Colonic mucosa (tissue), 4 donors: ENCODE measurements around the gene GNA12. TPM values are rescaled to one million over a fixed set of nuclear protein-coding genes. Genes with fewer than 3 reads are reported as not detected.

Experiments used
- DNase-seq: peaks from one replicate; pipeline ENCODE4 v3.0.0-alpha.2; 2020
- H3K27ac ChIP-seq: fragments of 200-600 bp; one replicate; pipeline ENCODE4 v1.8.0; 2021
- H3K27me3 ChIP-seq: fragments of 200-600 bp; one replicate; pipeline ENCODE4 v1.8.0; 2021
- H3K36me3 ChIP-seq: fragments of 200-600 bp; one replicate; pipeline ENCODE4 v1.8.0; 2021
- H3K4me1 ChIP-seq: fragments of 200-600 bp; one replicate; pipeline ENCODE4 v1.8.0; 2021; ENCODE audit warnings: mild to moderate bottlenecking
- H3K4me3 ChIP-seq: fragments of 200-600 bp; one replicate; pipeline ENCODE4 v1.8.0; 2021
- H3K9ac ChIP-seq, 2 donors: one replicate each; pipeline ENCODE4 v1.7.0; 2013; ENCODE audit warnings: control low read depth in 2 of 2, low read depth in 2 of 2, low read length in 2 of 2
- H3K9me3 ChIP-seq: fragments of 200-600 bp; one replicate; pipeline ENCODE4 v1.8.0; 2021
- intact Hi-C: fragments of 100-400 bp; cut with DNase I; formaldehyde crosslinking; loops from one replicate; pipeline ENCODE4 v1.14.1; 2022
- total RNA-seq, 2 donors: library from RNA; stranded (reverse); fragmentation: NEBNext Ultra II Directional in 1 of 2; extraction: Animal tissue kit (Norgen Biotek cat#: 25700) in 1 of 2; gene quantifications; one replicate each; pipeline ENCODE4 v1.2.1, GENCODE V29; 2021
- TF ChIP-seq, protein P1 (sequence below): fragments of 200-600 bp; IDR thresholded peaks from one replicate; pipeline ENCODE4 v1.8.0; 2022; ENCODE audit warnings: antibody characterized with exemption, mild to moderate bottlenecking
- donor health status: healthy.
- donor health status: DM: no; HTN: no; CAD: no.
- donor health status: DM: no; HTN: no; CAD: no.

Gene GNA12
- total RNA-seq, 2 donors from 2014 or later: 19.7 to 24.8 TPM

DNA sequence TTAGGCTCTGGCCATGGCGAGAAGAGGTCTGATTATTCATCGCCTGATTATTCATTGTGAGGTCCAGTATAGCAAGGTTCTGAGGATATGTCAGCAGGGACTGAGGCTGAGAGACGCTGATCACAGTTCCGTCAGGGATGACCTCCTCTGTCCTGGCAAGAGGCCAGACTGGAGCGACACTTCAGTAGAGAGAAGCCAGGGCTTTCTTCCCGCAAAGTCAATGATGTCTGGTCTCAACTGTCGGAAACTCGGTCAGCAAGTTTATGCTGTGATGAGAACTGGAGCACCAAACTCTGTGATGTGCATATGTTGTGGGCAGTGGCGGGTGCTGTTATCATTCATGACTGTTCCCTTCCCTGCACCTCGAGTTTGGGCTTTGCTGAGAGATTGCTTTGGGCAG, 29.0 kb upstream of the GNA12 start:
- Histone ChIP-seq H3K27ac (no peak overlapping the region), H3K9ac (no peak overlapping the region), H3K9me3 (no peaks in the 10 kb centered on the region), H3K4me3 (no peak overlapping the region), H3K4me1 (no peaks in the 10 kb centered on the region), H3K27me3 (no peaks in the 10 kb centered on the region), H3K36me3 (no peaks in the 10 kb centered on the region)
- TF ChIP-seq, protein P1, sequence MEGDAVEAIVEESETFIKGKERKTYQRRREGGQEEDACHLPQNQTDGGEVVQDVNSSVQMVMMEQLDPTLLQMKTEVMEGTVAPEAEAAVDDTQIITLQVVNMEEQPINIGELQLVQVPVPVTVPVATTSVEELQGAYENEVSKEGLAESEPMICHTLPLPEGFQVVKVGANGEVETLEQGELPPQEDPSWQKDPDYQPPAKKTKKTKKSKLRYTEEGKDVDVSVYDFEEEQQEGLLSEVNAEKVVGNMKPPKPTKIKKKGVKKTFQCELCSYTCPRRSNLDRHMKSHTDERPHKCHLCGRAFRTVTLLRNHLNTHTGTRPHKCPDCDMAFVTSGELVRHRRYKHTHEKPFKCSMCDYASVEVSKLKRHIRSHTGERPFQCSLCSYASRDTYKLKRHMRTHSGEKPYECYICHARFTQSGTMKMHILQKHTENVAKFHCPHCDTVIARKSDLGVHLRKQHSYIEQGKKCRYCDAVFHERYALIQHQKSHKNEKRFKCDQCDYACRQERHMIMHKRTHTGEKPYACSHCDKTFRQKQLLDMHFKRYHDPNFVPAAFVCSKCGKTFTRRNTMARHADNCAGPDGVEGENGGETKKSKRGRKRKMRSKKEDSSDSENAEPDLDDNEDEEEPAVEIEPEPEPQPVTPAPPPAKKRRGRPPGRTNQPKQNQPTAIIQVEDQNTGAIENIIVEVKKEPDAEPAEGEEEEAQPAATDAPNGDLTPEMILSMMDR: no peak
- intact Hi-C loops: no loop called here
- DNase-seq: no peak

GRCh38 chr7:2872296-2872874, 28.3 kb upstream of the GNA12 start:
- intact Hi-C loops: no loop called here
- no peak for DNase-seq
- no peak overlapping the region for H3K4me3 ChIP-seq
- H3K9ac ChIP-seq: no peak overlapping the region
- H3K27ac ChIP-seq: no peak overlapping the region
- no peaks in the 10 kb centered on the region for H3K9me3 ChIP-seq
- TF ChIP-seq, protein P1: no peak
- no peaks in the 10 kb centered on the region for H3K36me3 ChIP-seq
- no peaks in the 10 kb centered on the region for H3K27me3 ChIP-seq
- H3K4me1 ChIP-seq: no peaks in the 10 kb centered on the region

DNA sequence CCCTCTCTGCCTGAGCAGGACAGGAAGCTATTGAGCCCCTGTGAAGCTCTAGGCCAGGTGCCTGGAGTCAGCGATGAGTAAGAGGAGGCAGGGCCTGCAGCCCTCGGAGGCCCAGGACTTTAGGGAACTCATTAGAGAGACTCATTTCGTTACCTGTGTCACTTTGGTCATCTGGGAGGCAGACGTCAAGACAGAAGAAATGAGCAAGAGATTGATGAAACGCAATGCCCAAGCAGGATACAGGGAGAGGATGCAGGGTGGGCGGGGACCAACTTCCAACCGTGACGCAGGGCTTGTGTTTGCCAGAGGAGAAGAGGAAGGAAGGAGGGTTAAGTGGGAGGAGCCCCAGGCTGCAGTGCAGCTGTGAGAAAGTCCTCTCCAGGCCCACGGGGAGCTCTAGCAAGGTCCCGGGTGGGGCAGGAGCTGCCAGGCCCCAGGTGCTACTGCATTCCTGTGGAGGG, 26.4 kb upstream of the GNA12 start:
- Histone ChIP-seq H3K27ac (no peak overlapping the region), H3K27me3 (no peaks in the 10 kb centered on the region), H3K4me3 (no peak overlapping the region), H3K4me1 (no peaks in the 10 kb centered on the region), H3K9ac (no peak overlapping the region), H3K9me3 (no peaks in the 10 kb centered on the region), H3K36me3 (no peaks in the 10 kb centered on the region)
- TF ChIP-seq, protein P1: no peak
- peak; percentile 67 for DNase-seq
- intact Hi-C loops: no loop called here

DNA sequence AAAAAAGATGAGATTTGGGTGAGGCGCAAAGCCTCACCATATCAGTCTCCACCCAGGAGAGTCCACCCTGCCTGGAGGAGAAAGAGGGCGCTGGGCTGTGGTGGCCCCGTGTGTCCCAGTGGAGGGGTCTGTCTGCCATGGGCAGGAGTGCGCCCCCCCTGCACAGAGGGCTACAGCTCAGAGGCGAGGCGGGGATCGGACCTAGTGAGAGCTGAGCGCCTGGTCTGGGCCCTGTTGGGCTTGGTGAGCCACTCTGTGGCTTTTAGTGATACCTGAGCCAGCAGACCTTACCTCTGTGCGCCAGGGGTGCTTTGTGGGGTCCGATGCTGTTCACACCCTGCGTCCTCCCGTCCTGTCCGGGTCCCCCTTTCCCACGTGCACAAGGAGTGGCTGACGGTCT, 25.9 kb upstream of the GNA12 start:
- no peaks in the 10 kb centered on the region for H3K9me3 ChIP-seq
- no peaks in the 10 kb centered on the region for H3K36me3 ChIP-seq
- no peak for DNase-seq
- no peak overlapping the region for H3K9ac ChIP-seq
- intact Hi-C loops: loop anchor here (10.0 kb wide), 1 partner anchor 1025 kb away; no protein-coding TSS in a partner anchor
- no peak overlapping the region for H3K4me3 ChIP-seq
- no peaks in the 10 kb centered on the region for H3K27me3 ChIP-seq
- TF ChIP-seq, protein P1: no peak
- no peaks in the 10 kb centered on the region for H3K4me1 ChIP-seq
- H3K27ac ChIP-seq: no peak overlapping the region

GRCh38 chr7:2866601-2867000, 22.5 kb upstream of the GNA12 start:
- no peak for DNase-seq
- TF ChIP-seq, protein P1: no peak
- Histone ChIP-seq H3K36me3 (no peaks in the 10 kb centered on the region), H3K9me3 (no peaks in the 10 kb centered on the region), H3K4me1 (no peaks in the 10 kb centered on the region), H3K9ac (no peak overlapping the region), H3K4me3 (no peak overlapping the region), H3K27ac (no peak overlapping the region), H3K27me3 (no peaks in the 10 kb centered on the region)
- intact Hi-C loops: loop anchor here (10.0 kb wide), 1 partner anchor 1028 kb away; no protein-coding TSS in a partner anchor
